GM12891 (cell line): ENCODE data around the gene DNHD1.
A peak's percentile ranks its signal among the peaks of the same experiment; 100 is the strongest.

Source experiments
- DNase-seq: peaks from one replicate; pipeline ENCODE4 v3.0.0; 2011; ENCODE audit warnings: low spot score; ENCODE audit not compliant: insufficient read length
- FAIRE-seq: peaks from 2 replicates; lab custom pipeline; 2011; peaks lifted over from hg19 to GRCh38; lab: Jason Lieb, UNC
- PAX5 ChIP-seq: IDR thresholded peaks from 2 replicates; pipeline ENCODE4 v1.6.1; 2011; ENCODE audit warnings: low read length, moderate library complexity, mild to moderate bottlenecking; ENCODE audit not compliant: insufficient read depth, severe bottlenecking
- POLR2A ChIP-seq: IDR thresholded peaks from 2 replicates; pipeline ENCODE4 v1.6.1; 2011; ENCODE audit warnings: low read depth, low read length, control low read depth
- POLR2AphosphoS5 ChIP-seq: IDR thresholded peaks from 2 replicates; pipeline ENCODE4 v1.6.1; 2011; ENCODE audit warnings: low read depth, low read length, control low read depth
- POU2F2 ChIP-seq: IDR thresholded peaks from 2 replicates; pipeline ENCODE4 v1.6.1; 2011; ENCODE audit warnings: low read depth, mild to moderate bottlenecking, control low read depth, low read length, moderate library complexity
- SPI1 ChIP-seq: IDR thresholded peaks from 2 replicates; pipeline ENCODE4 v1.6.1; 2011; ENCODE audit warnings: low read depth, low read length, control low read depth
- TAF1 ChIP-seq: IDR thresholded peaks from 2 replicates; pipeline ENCODE4 v1.6.1; 2011; ENCODE audit warnings: low read depth, low read length, control low read depth

DNHD1 gene

GRCh38 chr11:6459099-6459450 lies 38.0 kb upstream of the DNHD1 start:
- FAIRE-seq = no peak
- TF ChIP-seq TAF1 (no peak), POLR2AphosphoS5 (no peak), SPI1 (no peak), POLR2A (no peak)
- no peak for DNase-seq

GRCh38 chr11:6468712-6469495 lies 28.2 kb upstream of the DNHD1 start:
- FAIRE-seq (peak; percentile 78), DNase-seq (peak; percentile 53)
- TF ChIP-seq TAF1 = no peak
- TF ChIP-seq SPI1 = peak; percentile 37

- DNase-seq (no peak), FAIRE-seq (no peak)
- TF ChIP-seq PAX5 = no peak
- no peak for TF ChIP-seq POLR2A
- TF ChIP-seq SPI1 = no peak
- TF ChIP-seq POU2F2 = no peak
- TF ChIP-seq POLR2AphosphoS5 = no peak
- TF ChIP-seq TAF1 = no peak
These were observed 27.5 kb upstream of the DNHD1 start for GRCh38 chr11:6469599-6469998.

DNA sequence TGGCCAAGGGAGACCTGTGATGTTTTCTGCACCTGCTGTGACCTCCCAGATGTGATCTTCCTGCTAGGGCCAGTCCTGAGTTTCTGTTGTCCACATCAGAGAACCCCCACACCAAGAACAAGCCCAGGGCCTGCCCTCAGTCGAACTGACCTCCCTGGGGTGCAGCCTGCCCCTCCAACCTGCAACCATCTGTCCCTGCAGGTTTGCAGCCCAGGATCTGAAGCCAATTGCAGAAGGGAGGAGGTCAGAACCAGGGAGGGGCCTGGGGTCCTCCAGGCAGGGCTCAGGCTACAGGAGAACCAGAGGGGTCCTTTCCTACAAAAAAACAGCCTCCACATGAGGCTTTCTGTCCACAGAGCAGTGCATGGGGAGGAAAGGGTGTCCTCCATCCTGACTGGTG lies 24.1 kb upstream of the DNHD1 start:
- no peak for DNase-seq
- FAIRE-seq = no peak
- no peak for TF ChIP-seq POU2F2
- no peak for TF ChIP-seq PAX5
- TF ChIP-seq SPI1 = no peak
- no peak for TF ChIP-seq TAF1
- TF ChIP-seq POLR2AphosphoS5 = no peak
- no peak for TF ChIP-seq POLR2A

- DNase-seq = peak; percentile 84
- peak; percentile 62 for FAIRE-seq
- TF ChIP-seq TAF1 = no peak
- no peak for TF ChIP-seq SPI1
- TF ChIP-seq POU2F2 = no peak
- TF ChIP-seq PAX5 = no peak
- no peak for TF ChIP-seq POLR2A
- TF ChIP-seq POLR2AphosphoS5 = no peak
These were observed 23.3 kb upstream of the DNHD1 start, which contains the start of gene TRIM3 for GRCh38 chr11:6473451-6474412. TSS of gene TRIM3 (minus strand) at chr11:6473941. CDS start at chr11:6465695, 8,246 bp downstream.

GRCh38 chr11:6474413-6474792 lies 22.7 kb upstream of the DNHD1 start:
- no peak for TF ChIP-seq POU2F2
- no peak for TF ChIP-seq SPI1
- no peak for TF ChIP-seq TAF1
- no peak for TF ChIP-seq PAX5
- no peak for TF ChIP-seq POLR2AphosphoS5
- TF ChIP-seq POLR2A = no peak
- no peak for DNase-seq
- FAIRE-seq = no peak

- no peak for DNase-seq
- FAIRE-seq = no peak
- TF ChIP-seq POU2F2 (no peak), SPI1 (no peak), TAF1 (no peak), POLR2A (no peak; the same call in 1 of the 2 replicates), POLR2AphosphoS5 (no peak), PAX5 (no peak)
These were observed 22.1 kb upstream of the DNHD1 start for GRCh38 chr11:6474806-6475500.

GRCh38 chr11:6475936-6476335 lies 21.1 kb upstream of the DNHD1 start:
- DNase-seq (no peak), FAIRE-seq (no peak)
- TF ChIP-seq POU2F2 (no peak), SPI1 (no peak), POLR2AphosphoS5 (no peak), TAF1 (no peak), PAX5 (no peak), POLR2A (no peak)

- FAIRE-seq (no peak), DNase-seq (no peak)
- TF ChIP-seq SPI1 = no peak
- TF ChIP-seq POLR2A = no peak
- TF ChIP-seq TAF1 = no peak
- no peak for TF ChIP-seq PAX5
- TF ChIP-seq POU2F2 = no peak
- TF ChIP-seq POLR2AphosphoS5 = no peak
These were observed 20.5 kb upstream of the DNHD1 start for GRCh38 chr11:6476571-6476970.
